ENCODE measurements around the gene HEYL. TPM values are rescaled to one million over a fixed set of nuclear protein-coding genes. Genes with fewer than 3 reads are reported as not detected.

Gene HEYL
- total RNA-seq, 1 experiment from 2014 or later, result 8.8 TPM

- POLR2A ChIA-PET, result no interaction called here
- CTCF ChIA-PET, result no interaction called here
- BruUV-seq (replicated peaks), result no TSS peak
- no peaks in the 10 kb centered on the region for H3K36me3 ChIP-seq (ENCODE audit: control insufficient read depth in 1 of 2, insufficient read depth in 2 of 2, low read length in 2 of 2)
- no peak for DNase-seq (ENCODE audit: low read depth, low spot score)
- H3K4me1 ChIP-seq (ENCODE audit: control insufficient read depth in 1 of 2, insufficient read depth in 2 of 2, low read length in 2 of 2), result peaks cover 3 to 20% of the 10 kb centered on the region in 2 experiments; a peak in 2 of 4 replicates
- no peaks in the 10 kb centered on the region for H3K79me2 ChIP-seq (ENCODE audit: insufficient read depth, low read length)
- no peaks in the 10 kb centered on the region for H3K9me2 ChIP-seq (ENCODE audit: insufficient read depth)
- H3K9me3 ChIP-seq (ENCODE audit: control insufficient read depth in 1 of 2, insufficient read depth in 1 of 2, low read depth in 1 of 2, low read length in 2 of 2), result no peaks in the 10 kb centered on the region
- intact Hi-C loops (cut with micrococcal nuclease), result no loop called here
- no peak overlapping the region for H3K4me2 ChIP-seq (ENCODE audit: low read length)
- H2AFZ ChIP-seq (ENCODE audit: low read depth, low read length, poor library complexity, severe bottlenecking), result no peak overlapping the region
- no peaks in the 10 kb centered on the region for H4K20me1 ChIP-seq (ENCODE audit: insufficient read depth)
- no peak for ATAC-seq
- no peak overlapping the region for H3K27ac ChIP-seq (ENCODE audit: low read depth, low read length)
- no peak overlapping the region for H3K9ac ChIP-seq (ENCODE audit: low read length)
- H3K27me3 ChIP-seq (ENCODE audit: insufficient read depth, low read length), result no peaks in the 10 kb centered on the region
- H3K4me3 ChIP-seq (replicated peaks in 1 of 2; ENCODE audit: low read depth in 1 of 2, low read length in 2 of 2), result no peak overlapping the region
- TF ChIP-seq MAX (IDR thresholded peaks at IDR 0.05), result no peak
- TF ChIP-seq EGR1 (IDR thresholded peaks at IDR 0.05; ENCODE audit: low read depth), result no peak
- TF ChIP-seq EZH2phosphoT487 (IDR thresholded peaks at IDR 0.05; ENCODE audit: borderline replicate concordance), result no peak
- TF ChIP-seq ZFX (IDR thresholded peaks at IDR 0.05), result no peak
- TF ChIP-seq SIN3A (IDR thresholded peaks at IDR 0.05; ENCODE audit: low read depth), result no peak
- no peak for TF ChIP-seq POLR2A (IDR thresholded peaks at IDR 0.05; ENCODE audit: borderline replicate concordance, extremely low read depth, insufficient read depth, insufficient read length)
- TF ChIP-seq CTCF (IDR thresholded peaks at IDR 0.05 in 2 of 3, conservative IDR thresholded peaks at IDR 0.05 in 1 of 3; ENCODE audit: borderline replicate concordance in 1 of 3, insufficient read depth in 1 of 3, low read depth in 2 of 3, low read length in 2 of 3), result no peak
- no peak for TF ChIP-seq JUND (IDR thresholded peaks at IDR 0.05)
- no peak for TF ChIP-seq ZNF274 (IDR thresholded peaks at IDR 0.05; ENCODE audit: low read depth, low read length)
- no peak for TF ChIP-seq POLR2AphosphoS5 (IDR thresholded peaks at IDR 0.05; ENCODE audit: low read depth, low read length)
- TF ChIP-seq EZH2 (IDR thresholded peaks at IDR 0.05), result no peak
- RAD21 ChIA-PET (ENCODE audit: low non-redundant PET in 1 of 2, low total read pairs in 2 of 2, uncharacterized antibody in 2 of 2, unreplicated experiment in 2 of 2), result no interaction called here
Observed at GRCh38 chr1:39688706-39689105, 49.3 kb upstream of the HEYL start.

Data from HCT116 (cell line).